Spleen (tissue), 7 donors: ENCODE data around the gene RUSF1.

ENCODE experiments used
- CTCF ChIP-seq, 11 experiments: fragments of 200-600 bp in 7 of 11; fragments of 450-650 bp in 4 of 11; sonication (generic) in 4 of 11; IDR thresholded peaks in 8 of 11; conservative IDR thresholded peaks in 3 of 11; 1 replicate in 7 of 11; 2 replicates in 4 of 11; pipeline versions ENCODE4 v1.4.0 to v1.8.0; 2016 to 2021; ENCODE audit warnings: antibody characterized with exemption in 11 of 11, inconsistent platforms in 4 of 11, mild to moderate bottlenecking in 1 of 11
- POLR2AphosphoS5 ChIP-seq, 3 donors: sonication (generic); formaldehyde crosslinking; IDR thresholded peaks; one replicate each; pipeline ENCODE4 v1.5.1; 2017; ENCODE audit warnings: antibody characterized with exemption in 3 of 3
- donor health status: DM: no; HTN: no; CAD: no; lungs with moderate emphysema.
- donor health status: DM: no; HTN: no; CAD: no.
- donor health status: DM: no; HTN: no; CAD: no.

- TF ChIP-seq POLR2AphosphoS5 (IDR thresholded peaks at IDR 0.05) (no peak), CTCF (IDR thresholded peaks at IDR 0.05 in 8 of 11, conservative IDR thresholded peaks at IDR 0.05 in 3 of 11) (no peak)
These were observed 22.1 kb downstream of the RUSF1 start for GRCh38 chr16:31486045-31486444.
